SIG-M5 treated with dmso at 0.1 percent for 504 hours (cell line): ENCODE data around the gene OR7G1.
"Not testable (repeated sequence)": the region's sequence is repeated elsewhere in the genome, so short reads cannot be mapped to it uniquely, and the experiment has no call there.

Experiments used
- DNase-seq: peaks from one replicate; lab custom pipeline; 2025; ENCODE audit not compliant: unreplicated experiment; lab: John Stamatoyannopoulos, UW

The OR7G1 gene

DNA sequence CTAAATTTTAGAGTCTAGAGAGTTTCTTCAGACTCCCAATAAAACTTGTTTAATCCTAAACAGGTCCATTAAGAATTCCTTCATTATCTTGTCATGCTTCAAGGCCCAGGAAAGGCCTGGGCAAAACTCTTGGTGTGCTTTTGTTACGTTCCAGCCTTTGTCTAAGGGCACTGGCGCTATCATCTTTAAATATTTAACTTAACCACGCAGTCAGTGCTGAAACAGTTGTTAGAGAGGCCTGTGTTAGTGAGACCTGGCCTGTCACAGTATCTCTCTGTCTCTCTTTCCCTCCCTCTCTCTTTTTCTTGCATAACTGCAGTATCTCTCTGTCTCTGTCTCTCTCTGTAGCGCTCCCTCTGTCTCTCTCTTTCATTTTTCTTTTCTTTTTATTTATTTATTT lies 36.9 kb downstream of the OR7G1 start:
- no peak for DNase-seq

- DNase-seq = no peak
Observed at GRCh38 chr19:9076901-9077300, 38.7 kb downstream of the OR7G1 start.

DNA sequence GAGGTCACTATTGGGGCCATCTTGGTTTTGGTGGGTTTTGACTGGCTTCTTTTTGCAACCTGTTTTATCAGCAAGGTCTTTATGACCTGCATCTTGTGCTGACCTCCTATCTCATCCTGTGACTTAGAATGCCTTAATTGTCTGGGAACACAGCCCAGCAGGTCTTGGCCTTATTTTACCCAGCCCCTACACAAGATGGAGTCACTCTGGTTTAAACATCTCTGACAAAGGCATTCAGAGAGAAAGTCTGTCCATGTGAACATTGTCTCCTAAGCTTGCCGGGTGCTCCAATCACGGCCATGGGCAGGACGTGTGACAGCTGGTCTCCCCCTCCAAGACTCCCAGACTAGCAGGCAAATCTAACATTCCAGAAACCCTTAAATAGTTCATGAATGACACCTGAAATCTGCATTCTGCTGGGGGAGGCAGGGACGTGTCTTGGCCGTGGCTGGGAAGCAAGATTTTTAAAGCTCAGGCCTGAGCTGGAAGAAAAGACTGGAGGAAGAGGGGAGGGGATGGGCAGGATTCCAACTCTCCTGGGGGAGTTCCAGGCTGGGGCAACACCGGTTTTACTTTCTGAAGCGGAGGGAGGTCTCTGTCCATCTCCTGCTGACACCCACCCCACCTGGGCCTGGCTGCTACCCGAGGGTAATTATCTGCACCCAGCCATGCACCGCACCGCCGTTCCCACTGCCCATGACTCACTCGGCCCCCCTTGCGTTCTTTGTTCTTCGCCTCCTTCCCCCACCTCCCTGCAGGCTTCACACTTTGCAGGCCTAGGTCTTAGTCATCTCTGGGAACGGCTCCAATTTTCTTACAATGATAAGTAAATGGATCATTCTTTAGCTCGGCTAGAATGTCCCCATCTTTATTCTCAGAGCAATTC lies 40.3 kb downstream of the OR7G1 start:
- DNase-seq = peak; percentile 5

DNA sequence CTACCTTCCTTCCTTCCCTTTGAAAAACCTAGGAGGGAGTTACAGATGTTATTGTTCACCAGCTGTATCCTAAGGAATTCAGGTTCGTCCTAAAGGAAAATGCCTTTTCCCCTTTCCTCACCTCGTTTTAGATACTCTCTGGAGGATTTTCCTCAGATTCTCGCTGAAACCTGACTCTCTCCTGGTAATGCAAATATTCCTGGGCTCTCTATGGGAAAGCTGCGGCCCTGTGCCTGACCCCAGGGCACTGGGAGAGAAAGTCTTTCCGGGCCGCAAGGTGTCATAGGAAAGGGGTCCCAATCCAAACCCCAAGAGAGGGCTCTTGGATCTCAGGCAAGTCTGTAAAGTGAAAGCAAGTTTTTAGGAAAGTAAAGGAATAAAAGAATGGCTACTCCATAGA lies 41.8 kb downstream of the OR7G1 start:
- no peak for DNase-seq

DNA sequence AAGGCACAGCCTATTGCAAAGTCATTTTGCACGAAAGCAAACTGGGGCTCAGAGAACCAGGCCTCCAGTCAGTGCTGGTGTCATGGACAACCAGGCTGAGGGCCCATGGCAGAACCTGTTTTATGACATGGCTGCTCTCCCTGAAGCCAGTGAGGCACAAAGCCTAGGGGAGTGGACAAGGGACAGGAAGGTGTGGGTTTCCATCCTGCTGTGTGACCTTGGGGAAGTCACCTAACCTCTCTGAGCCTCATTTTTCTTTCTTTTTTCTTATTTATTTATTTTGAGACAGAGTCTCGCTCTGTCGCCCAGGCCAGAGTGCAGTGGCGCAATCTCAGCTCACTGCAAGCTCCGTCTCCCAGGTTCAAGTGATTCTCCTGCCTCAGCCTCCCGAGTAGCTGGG lies 43.8 kb downstream of the OR7G1 start:
- not testable (repeated sequence) for DNase-seq

DNA sequence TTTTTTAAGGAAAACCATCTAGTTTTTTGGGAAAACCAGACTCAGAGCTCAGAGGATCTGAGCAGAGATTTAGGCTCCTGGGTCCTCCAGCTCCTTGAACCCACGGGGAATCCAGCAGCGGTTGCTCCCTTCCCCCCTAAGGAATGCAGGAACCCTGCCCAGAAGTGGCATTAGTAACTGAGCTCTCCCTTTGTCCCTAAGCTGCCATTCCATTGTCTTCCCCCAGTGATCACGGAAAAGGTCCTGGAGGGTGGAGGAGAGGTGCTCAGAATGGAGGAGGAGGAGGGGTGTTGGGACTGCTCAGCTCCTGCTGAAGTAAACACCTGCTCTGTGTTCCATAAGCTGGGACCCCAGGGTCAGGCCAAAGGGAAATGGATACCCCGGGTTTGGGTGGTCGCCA lies 45.5 kb downstream of the OR7G1 start:
- DNase-seq = no peak

- DNase-seq = no peak
Observed at GRCh38 chr19:9065457-9066014, 50.0 kb downstream of the OR7G1 start.
